ES-I3 (cell line): ENCODE data around the gene ATAD3C.
"Not testable (repeated sequence)": the region's sequence is repeated elsewhere in the genome, so short reads cannot be mapped to it uniquely, and the experiment has no call there.

Experiments used
- H3K36me3 ChIP-seq: 2 replicates; pipeline ENCODE4 v1.6.1; 2013; ENCODE audit warnings: mild to moderate bottlenecking, low read length, control low read depth, moderate library complexity; ENCODE audit not compliant: insufficient read depth
- H3K4me1 ChIP-seq: 2 replicates; pipeline ENCODE4 v1.6.1; 2013; ENCODE audit warnings: mild to moderate bottlenecking, control low read depth, low read length; ENCODE audit not compliant: insufficient read depth
- H3K9ac ChIP-seq: 2 replicates; pipeline ENCODE4 v1.6.1; 2013; ENCODE audit warnings: low read depth, mild to moderate bottlenecking, low read length, moderate library complexity
- H3K9me3 ChIP-seq: 2 replicates; pipeline ENCODE4 v1.6.1; 2013; ENCODE audit warnings: mild to moderate bottlenecking, low read length, moderate library complexity; ENCODE audit not compliant: control insufficient read depth, insufficient read depth

Gene ATAD3C

DNA sequence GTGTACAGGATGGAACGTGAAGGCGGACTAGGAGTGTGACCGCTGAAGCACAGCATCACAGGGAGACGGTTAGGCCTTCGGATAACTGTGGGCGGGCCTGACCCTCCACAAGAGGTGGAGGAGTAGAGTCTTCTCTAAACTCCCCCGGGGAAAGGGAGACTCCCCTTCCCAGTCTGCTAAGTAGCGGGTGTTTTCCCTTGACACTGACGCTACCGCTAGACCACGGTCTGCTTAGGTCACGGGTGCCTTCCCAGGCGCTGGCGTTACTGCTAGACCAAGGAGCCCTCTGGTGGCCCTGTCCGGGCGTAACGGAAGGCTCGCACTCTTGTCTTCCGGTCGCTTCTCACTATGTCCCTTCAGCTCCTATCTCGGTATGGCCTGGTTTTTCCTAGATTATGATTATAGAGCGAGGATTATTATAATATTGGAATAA, 55.9 kb downstream of the ATAD3C start:
- peak overlapping the region; percentile 18; the same call in 1 of the 2 replicates for H3K9ac ChIP-seq
- not testable (repeated sequence) for H3K36me3 ChIP-seq, H3K4me1 ChIP-seq, H3K9me3 ChIP-seq

GRCh38 chr1:1505801-1506200, 56.3 kb downstream of the ATAD3C start:
- not testable (repeated sequence) for H3K9ac ChIP-seq, H3K36me3 ChIP-seq, H3K4me1 ChIP-seq, H3K9me3 ChIP-seq

DNA sequence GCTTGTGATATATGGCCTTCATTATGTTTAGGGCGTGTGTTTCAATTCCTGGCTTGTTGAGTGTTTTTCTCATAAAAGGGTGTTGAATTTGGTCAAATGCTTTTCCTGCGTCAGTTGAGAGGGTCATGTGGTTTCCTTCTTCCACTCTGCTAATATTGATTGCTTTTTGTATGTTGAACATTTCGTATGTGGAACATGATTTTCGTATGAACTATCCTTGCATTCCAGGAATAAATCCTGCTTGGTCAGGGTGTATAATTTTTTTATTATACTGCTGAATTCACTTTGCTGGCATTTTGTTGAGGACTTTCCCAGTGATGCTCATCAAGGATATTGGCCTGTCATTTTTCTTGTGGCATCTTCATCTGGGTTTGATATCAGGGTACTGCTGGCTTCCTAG, 57.8 kb downstream of the ATAD3C start:
- Histone ChIP-seq H3K9me3 (no peaks in the 10 kb centered on the region), H3K9ac (no peak overlapping the region), H3K36me3 (no peaks in the 10 kb centered on the region), H3K4me1 (no peaks in the 10 kb centered on the region)

DNA sequence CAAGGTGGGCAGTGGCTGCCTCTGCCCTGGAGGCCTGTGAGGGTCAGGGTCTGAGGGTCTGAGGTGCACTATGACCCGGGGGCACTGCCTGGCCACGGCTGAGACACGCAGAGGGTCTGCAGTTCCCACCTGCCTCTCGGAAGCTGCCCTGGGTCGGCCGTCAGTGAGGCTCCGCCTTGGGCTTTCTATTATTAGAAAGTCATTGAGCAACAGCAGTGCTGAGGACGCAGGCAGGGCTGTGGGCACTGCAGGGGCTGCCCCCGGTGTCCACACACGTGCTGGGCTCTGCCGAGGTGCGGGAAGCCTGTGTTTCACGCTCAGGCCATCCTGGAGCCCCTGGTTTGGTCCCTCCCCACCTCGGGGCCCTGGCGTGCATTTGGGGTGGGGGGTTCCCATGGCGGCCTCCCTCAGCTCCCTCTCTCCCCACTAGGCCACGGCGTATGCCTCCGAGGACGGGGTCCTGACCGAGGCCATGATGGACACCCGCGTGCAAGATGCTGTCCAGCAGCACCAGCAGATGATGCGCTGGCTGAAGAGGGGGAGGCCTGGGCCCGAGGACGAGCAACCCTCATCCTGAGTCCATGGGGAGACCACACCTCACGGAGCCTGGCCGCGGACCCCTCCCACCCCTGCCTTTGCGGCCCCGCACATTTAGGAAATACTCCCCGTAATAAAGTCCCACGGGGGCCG, 59.4 kb downstream of the ATAD3C start:
- H3K4me1 ChIP-seq, H3K9ac ChIP-seq, H3K36me3 ChIP-seq: not testable (repeated sequence)

GRCh38 chr1:1509465-1509850, 60.0 kb downstream of the ATAD3C start:
- not testable (repeated sequence) for H3K9me3 ChIP-seq, H3K9ac ChIP-seq, H3K36me3 ChIP-seq, H3K4me1 ChIP-seq

More for the DNA sequence above, 59.4 kb downstream of the ATAD3C start:
- not testable (repeated sequence) for H3K9me3 ChIP-seq

DNA sequence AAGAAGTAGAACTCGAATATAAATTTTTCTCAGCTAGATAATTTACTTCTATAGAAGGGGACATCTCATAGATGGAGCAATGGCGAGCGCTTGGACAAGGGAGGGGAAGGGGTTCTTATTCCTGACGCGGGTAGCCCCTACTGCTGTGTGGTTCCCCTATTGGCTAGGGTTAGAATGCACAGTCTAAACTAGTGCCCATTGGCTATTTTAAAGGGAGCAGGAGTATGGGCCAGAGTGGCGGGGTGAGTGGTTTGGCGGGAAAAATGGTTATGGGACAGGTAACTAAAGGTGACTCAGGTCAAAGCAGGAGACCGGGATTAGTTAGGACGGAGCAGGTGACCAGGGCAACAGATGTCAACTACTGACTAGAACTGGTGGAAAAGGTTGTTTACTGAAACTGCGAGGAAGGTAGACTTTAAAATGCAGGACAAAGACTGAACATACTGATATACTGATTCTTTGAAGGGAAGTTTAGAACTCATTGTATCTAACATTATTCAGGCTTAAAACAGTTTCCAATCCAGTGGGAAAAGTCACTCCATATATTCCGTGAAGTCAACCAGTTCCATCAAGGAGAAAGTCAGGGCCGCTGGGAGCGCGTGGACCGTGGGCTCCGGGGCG, 61.5 kb downstream of the ATAD3C start:
- no peaks in the 10 kb centered on the region for H3K9me3 ChIP-seq
- H3K36me3 ChIP-seq, result peaks cover 4% of the 10 kb centered on the region; the same call in 1 of the 2 replicates
- H3K9ac ChIP-seq, result peak overlapping the region; percentile 86
- no peaks in the 10 kb centered on the region for H3K4me1 ChIP-seq

DNA sequence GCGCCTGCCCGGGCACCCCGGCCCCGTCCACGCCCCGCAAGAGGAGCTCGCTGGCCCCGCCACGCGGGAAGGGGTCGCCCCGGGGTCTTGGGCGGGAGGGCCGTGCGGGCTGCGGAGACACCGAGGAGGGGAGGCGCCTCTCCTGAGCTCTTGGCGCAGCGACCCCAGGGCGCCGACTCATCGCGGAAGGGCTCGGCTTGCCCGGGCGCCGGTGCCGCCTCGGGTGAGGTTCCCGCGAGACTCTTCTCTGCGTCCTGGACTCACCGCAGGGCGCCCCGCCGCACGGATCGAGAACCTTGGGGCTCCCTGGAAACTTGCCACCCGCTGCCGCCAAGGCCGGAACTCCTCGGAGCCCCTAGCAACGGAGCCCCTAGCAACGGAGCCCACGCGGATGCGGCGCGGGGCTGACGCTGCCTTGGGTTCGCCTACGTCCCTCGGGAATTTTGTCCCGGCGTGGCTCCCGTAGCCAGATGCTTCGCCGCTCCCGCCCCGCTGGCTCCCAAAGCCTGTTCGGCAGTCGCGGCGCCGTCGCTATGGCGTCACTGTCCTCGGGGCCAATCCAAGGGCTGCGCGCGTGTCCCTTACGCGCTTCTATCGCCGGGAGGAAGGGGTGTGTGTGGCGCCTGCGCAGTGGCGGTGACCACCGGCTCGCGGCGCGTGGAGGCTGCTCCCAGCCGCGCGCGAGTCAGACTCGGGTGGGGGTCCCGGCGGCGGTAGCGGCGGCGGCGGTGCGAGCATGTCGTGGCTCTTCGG, 62.2 kb downstream of the ATAD3C start, which contains the start of gene ATAD3A:
TSS of gene ATAD3A (plus strand) at position 630 of the 753 bp plus-strand sequence. CDS start at position 737, 107 bp downstream.
- H3K36me3 ChIP-seq, result peaks cover 4% of the 10 kb centered on the region; the same call in 1 of the 2 replicates
- H3K9ac ChIP-seq, result peak within 1 kb of the TSS; percentile 86
- H3K9me3 ChIP-seq, result no peaks in the 10 kb centered on the region
- H3K4me1 ChIP-seq, result no peaks in the 10 kb centered on the region

- not testable (repeated sequence) for H3K36me3 ChIP-seq, H3K9me3 ChIP-seq, H3K9ac ChIP-seq, H3K4me1 ChIP-seq
These were observed 62.9 kb downstream of the ATAD3C start for GRCh38 chr1:1512425-1512824.

DNA sequence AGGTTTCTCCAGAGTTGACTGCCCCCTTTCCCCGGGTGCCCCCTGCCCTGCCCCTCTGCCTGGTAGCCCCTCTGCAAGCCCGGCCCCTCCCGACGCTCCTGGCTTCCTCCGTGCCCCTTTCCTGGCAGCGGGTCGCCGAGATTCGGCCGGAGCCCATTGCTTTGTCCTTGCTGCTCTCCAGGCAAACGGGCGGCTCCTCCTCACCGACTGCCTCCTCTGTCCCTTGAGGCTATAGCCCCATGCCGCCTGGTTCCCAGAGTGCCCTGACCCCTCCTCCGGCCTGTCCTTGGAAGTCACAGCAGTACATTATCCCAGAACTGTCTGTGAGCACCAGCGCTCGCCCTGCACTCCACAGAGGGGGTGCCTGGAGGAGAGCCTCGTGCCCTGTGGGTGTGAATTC, 64.2 kb downstream of the ATAD3C start:
- H3K9ac ChIP-seq, H3K36me3 ChIP-seq, H3K9me3 ChIP-seq, H3K4me1 ChIP-seq: not testable (repeated sequence)

GRCh38 chr1:1514376-1514775, 64.9 kb downstream of the ATAD3C start:
- not testable (repeated sequence) for H3K4me1 ChIP-seq, H3K9me3 ChIP-seq, H3K36me3 ChIP-seq, H3K9ac ChIP-seq

- H3K9me3 ChIP-seq, H3K9ac ChIP-seq, H3K4me1 ChIP-seq, H3K36me3 ChIP-seq: not testable (repeated sequence)
These were observed 67.4 kb downstream of the ATAD3C start for GRCh38 chr1:1516923-1517322.

DNA sequence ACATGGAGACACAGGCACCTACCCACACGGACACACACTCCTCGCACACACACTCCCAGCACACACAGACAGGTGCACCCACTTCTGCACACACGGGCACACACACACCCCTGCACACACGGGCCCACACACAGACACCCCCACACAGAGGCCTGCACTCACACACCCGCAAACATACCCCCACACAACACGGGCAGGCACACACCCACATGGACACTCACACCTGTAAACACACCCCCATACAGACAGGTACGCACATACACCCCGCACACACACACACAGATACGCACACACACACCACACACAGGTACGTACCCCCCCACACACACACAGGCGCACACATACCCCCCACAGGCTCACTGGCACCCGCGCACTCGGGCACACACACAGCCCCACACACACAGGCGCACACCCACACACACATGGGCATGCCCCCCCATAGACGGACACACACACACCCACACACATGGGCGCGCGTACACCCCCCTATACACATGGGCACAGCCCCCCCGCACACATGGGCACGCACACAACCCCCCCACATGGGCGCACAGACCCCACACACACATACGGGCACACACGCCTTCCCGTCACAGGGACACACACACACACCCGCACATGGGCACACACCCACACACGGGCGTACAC, 68.6 kb downstream of the ATAD3C start:
- H3K4me1 ChIP-seq, result no peaks in the 10 kb centered on the region
- H3K36me3 ChIP-seq, result peaks cover 4% of the 10 kb centered on the region; the same call in 1 of the 2 replicates
- no peaks in the 10 kb centered on the region for H3K9me3 ChIP-seq
- H3K9ac ChIP-seq, result no peak overlapping the region

DNA sequence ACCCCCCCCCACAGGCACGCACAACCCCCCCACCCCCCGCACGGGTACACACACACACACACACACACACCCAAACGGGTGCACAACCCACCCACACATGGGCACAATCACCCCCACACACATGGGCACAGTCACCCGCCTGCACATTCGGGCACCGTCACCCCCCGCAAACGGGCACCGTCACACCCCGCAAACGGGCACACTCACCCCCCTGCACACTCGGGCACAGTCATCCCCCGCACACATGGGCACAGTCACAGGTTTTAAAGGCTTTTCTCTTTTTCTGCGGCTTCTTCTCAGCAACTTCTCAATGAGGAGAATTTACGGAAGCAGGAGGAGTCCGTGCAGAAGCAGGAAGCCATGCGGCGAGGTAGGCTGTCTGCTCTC, 69.1 kb downstream of the ATAD3C start:
- H3K9ac ChIP-seq, H3K36me3 ChIP-seq, H3K9me3 ChIP-seq, H3K4me1 ChIP-seq: not testable (repeated sequence)
